H1 (cell line): Measurements from ENCODE around the gene DMXL2. TPM values are rescaled to one million over a fixed set of nuclear protein-coding genes. Genes with fewer than 3 reads are reported as not detected.

ENCODE experiments used
- polyA plus RNA-seq, 7 experiments: library from polyadenylated mRNA; depleted of rRNA in 3 of 7; stranded (reverse) in 5 of 7; unstranded in 2 of 7; fragments of >200 nt in 5 of 7; fragments of 200-250 nt in 2 of 7; gene quantifications; 1 replicate in 5 of 7; 2 replicates in 1 of 7; 4 replicates in 1 of 7; pipeline versions ENCODE4 v1.2.1 to v1.2.3, GENCODE V29; 2011 to 2013; ENCODE audit warnings: missing spikeins in 2 of 7, mixed read lengths in 2 of 7
- total RNA-seq: library from RNA; stranded (reverse); fragmentation: NEBNext Ultra II Directional; extraction: Animal tissue kit (Norgen Biotek cat#: 25700); gene quantifications from 2 replicates; pipeline ENCODE4 v1.2.1, GENCODE V29; 2021

Gene DMXL2
- total and polyA plus RNA-seq, 2 of the 8 experiments (the other 6 are each of a cell fraction or from before 2014, with no cell fraction given), result 9.5 to 10.6 TPM

Other genes starting within 250 kb of the DMXL2 start
- 42.4 and 45.9 TPM in 2 replicates for gene SCG3, start 58.7 kb upstream of the DMXL2 start, total RNA-seq
- gene SCG3, start 58.7 kb upstream of the DMXL2 start, polyA plus RNA-seq (2011; rRNA removed), result 2.3 and 5.2 TPM in 2 replicates
- gene LYSMD2, start 114.9 kb upstream of the DMXL2 start, total RNA-seq, result 2.7 and 3.2 TPM in 2 replicates
- 0.85 and 2.2 TPM in 2 replicates for gene LYSMD2, start 114.9 kb upstream of the DMXL2 start, polyA plus RNA-seq (2011; rRNA removed)
- gene TMOD2, start 128.8 kb upstream of the DMXL2 start, total RNA-seq, result 4.9 and 6.5 TPM in 2 replicates
- gene TMOD2, start 128.8 kb upstream of the DMXL2 start, polyA plus RNA-seq (2011; rRNA removed), result 0.58 and 0.80 TPM in 2 replicates
- 29.0 and 30.3 TPM in 2 replicates for gene TMOD3, start 206.9 kb upstream of the DMXL2 start, total RNA-seq
- gene TMOD3, start 206.9 kb upstream of the DMXL2 start, polyA plus RNA-seq (2011; rRNA removed), result 3.0 and 3.9 TPM in 2 replicates